Stimulated activated memory B cell treated with anti-CD40 and anti-IgM and Interleukin-4, amounts not matched to agents 10 μg/mL and 1 μg/mL and 100 μg/mL, for 72 hours (primary cell): Measurements from ENCODE around the gene CDA.
"Not testable (repeated sequence)": the region's sequence is repeated elsewhere in the genome, so short reads cannot be mapped to it uniquely, and the experiment has no call there.

ENCODE experiments used
- ATAC-seq: fragments of 150-1000 bp; cut with Tn5 transposase; 2 replicates; pipeline ENCODE4 v1.10.0; 2021
- H3K27ac Mint-ChIP-seq: one replicate; pipeline ENCODE4 v1.8.0; 2022; ENCODE audit warnings: mild to moderate bottlenecking, mixed read lengths
- H3K27me3 Mint-ChIP-seq: one replicate; pipeline ENCODE4 v1.8.0; 2022; ENCODE audit warnings: mixed read lengths
- H3K36me3 Mint-ChIP-seq: one replicate; pipeline ENCODE4 v1.8.0; 2022; ENCODE audit warnings: mixed read lengths
- H3K4me1 Mint-ChIP-seq: one replicate; pipeline ENCODE4 v1.8.0; 2022; ENCODE audit warnings: mixed read lengths
- H3K4me3 Mint-ChIP-seq: one replicate; pipeline ENCODE4 v1.8.0; 2022; ENCODE audit warnings: mild to moderate bottlenecking, moderate library complexity, mixed read lengths
- H3K9me3 Mint-ChIP-seq: one replicate; pipeline ENCODE4 v1.8.0; 2022; ENCODE audit warnings: mixed read lengths

CDA gene

GRCh38 chr1:20601129-20601825, 12.4 kb downstream of the CDA start:
- Mint-ChIP-seq H3K36me3 (no peaks in the 10 kb centered on the region), H3K27me3 (peaks cover 9% of the 10 kb centered on the region), H3K4me3 (no peak overlapping the region), H3K4me1 (no peaks in the 10 kb centered on the region), H3K9me3 (peaks cover 4% of the 10 kb centered on the region), H3K27ac (no peak overlapping the region)
- ATAC-seq, result no peak

GRCh38 chr1:20602851-20603450, 14.1 kb downstream of the CDA start:
- Mint-ChIP-seq H3K4me3 (no peak overlapping the region), H3K27me3 (peaks cover 9% of the 10 kb centered on the region), H3K27ac (no peak overlapping the region), H3K4me1 (no peaks in the 10 kb centered on the region), H3K9me3 (peaks cover 4% of the 10 kb centered on the region), H3K36me3 (no peaks in the 10 kb centered on the region)
- no peak for ATAC-seq

GRCh38 chr1:20603504-20604464, 14.9 kb downstream of the CDA start:
- Mint-ChIP-seq H3K9me3 (peaks cover 2% of the 10 kb centered on the region), H3K36me3 (no peaks in the 10 kb centered on the region), H3K27ac (no peak overlapping the region), H3K4me3 (no peak overlapping the region), H3K4me1 (no peaks in the 10 kb centered on the region), H3K27me3 (peaks cover 5% of the 10 kb centered on the region)
- ATAC-seq, result no peak

- no peaks in the 10 kb centered on the region for H3K4me1 Mint-ChIP-seq
- H3K36me3 Mint-ChIP-seq, result no peaks in the 10 kb centered on the region
- no peak overlapping the region for H3K4me3 Mint-ChIP-seq
- H3K27me3 Mint-ChIP-seq, result no peaks in the 10 kb centered on the region
- H3K9me3 Mint-ChIP-seq, result no peaks in the 10 kb centered on the region
- H3K27ac Mint-ChIP-seq, result no peak overlapping the region
- no peak for ATAC-seq
Observed at GRCh38 chr1:20604678-20605077, 15.8 kb downstream of the CDA start.

GRCh38 chr1:20606801-20607570, 18.1 kb downstream of the CDA start:
- not testable (repeated sequence) for H3K4me1 Mint-ChIP-seq, H3K9me3 Mint-ChIP-seq, H3K36me3 Mint-ChIP-seq, H3K4me3 Mint-ChIP-seq, H3K27me3 Mint-ChIP-seq, H3K27ac Mint-ChIP-seq, ATAC-seq

- no peaks in the 10 kb centered on the region for H3K4me1 Mint-ChIP-seq
- H3K27ac Mint-ChIP-seq, result no peak overlapping the region
- no peaks in the 10 kb centered on the region for H3K9me3 Mint-ChIP-seq
- ATAC-seq, result no peak
- H3K27me3 Mint-ChIP-seq, result peaks cover 17% of the 10 kb centered on the region
- no peaks in the 10 kb centered on the region for H3K36me3 Mint-ChIP-seq
- no peak overlapping the region for H3K4me3 Mint-ChIP-seq
Observed at GRCh38 chr1:20609541-20609940, 20.6 kb downstream of the CDA start.

- no peak overlapping the region for H3K4me3 Mint-ChIP-seq
- no peak for ATAC-seq
- H3K36me3 Mint-ChIP-seq, result no peaks in the 10 kb centered on the region
- no peaks in the 10 kb centered on the region for H3K4me1 Mint-ChIP-seq
- no peak overlapping the region for H3K27ac Mint-ChIP-seq
- H3K9me3 Mint-ChIP-seq, result no peaks in the 10 kb centered on the region
- H3K27me3 Mint-ChIP-seq, result peaks cover 21% of the 10 kb centered on the region
Observed at GRCh38 chr1:20610970-20611369, 22.1 kb downstream of the CDA start.

- Mint-ChIP-seq H3K27me3 (peaks cover 28% of the 10 kb centered on the region), H3K36me3 (no peaks in the 10 kb centered on the region), H3K4me1 (peaks cover 5% of the 10 kb centered on the region), H3K27ac (no peak overlapping the region), H3K4me3 (no peak overlapping the region), H3K9me3 (no peaks in the 10 kb centered on the region)
- no peak for ATAC-seq
Observed at GRCh38 chr1:20611652-20612051, 22.8 kb downstream of the CDA start.

GRCh38 chr1:20612221-20612746, 23.4 kb downstream of the CDA start:
- H3K4me1 Mint-ChIP-seq, result peaks cover 6% of the 10 kb centered on the region
- no peaks in the 10 kb centered on the region for H3K36me3 Mint-ChIP-seq
- no peak overlapping the region for H3K27ac Mint-ChIP-seq
- H3K4me3 Mint-ChIP-seq, result no peak overlapping the region
- peaks cover 28% of the 10 kb centered on the region for H3K27me3 Mint-ChIP-seq
- H3K9me3 Mint-ChIP-seq, result no peaks in the 10 kb centered on the region
- no peak for ATAC-seq

GRCh38 chr1:20614131-20614579, 25.3 kb downstream of the CDA start:
- ATAC-seq, result no peak
- no peaks in the 10 kb centered on the region for H3K9me3 Mint-ChIP-seq

GRCh38 chr1:20615946-20616846, 27.3 kb downstream of the CDA start:
- Mint-ChIP-seq H3K9me3 (no peaks in the 10 kb centered on the region), H3K36me3 (no peaks in the 10 kb centered on the region), H3K4me3 (no peak overlapping the region), H3K27ac (no peak overlapping the region), H3K4me1 (peaks cover 6% of the 10 kb centered on the region), H3K27me3 (peaks cover 28% of the 10 kb centered on the region)
- no peak for ATAC-seq

More at GRCh38 chr1:20614131-20614579, 25.3 kb downstream of the CDA start:
- Mint-ChIP-seq H3K27ac (no peak overlapping the region), H3K4me3 (no peak overlapping the region), H3K4me1 (peaks cover 6% of the 10 kb centered on the region), H3K36me3 (no peaks in the 10 kb centered on the region), H3K27me3 (peaks cover 28% of the 10 kb centered on the region)

GRCh38 chr1:20616847-20617487, 28.1 kb downstream of the CDA start:
- Mint-ChIP-seq H3K4me1 (peaks cover 6% of the 10 kb centered on the region), H3K27ac (no peak overlapping the region), H3K27me3 (peaks cover 27% of the 10 kb centered on the region), H3K36me3 (no peaks in the 10 kb centered on the region), H3K9me3 (no peaks in the 10 kb centered on the region), H3K4me3 (no peak overlapping the region)
- ATAC-seq, result no peak

- H3K4me1 Mint-ChIP-seq, result peaks cover 6% of the 10 kb centered on the region
- H3K9me3 Mint-ChIP-seq, result no peaks in the 10 kb centered on the region
- peaks cover 29% of the 10 kb centered on the region for H3K27me3 Mint-ChIP-seq
- ATAC-seq, result no peak
- no peak overlapping the region for H3K4me3 Mint-ChIP-seq
- no peak overlapping the region for H3K27ac Mint-ChIP-seq
- H3K36me3 Mint-ChIP-seq, result no peaks in the 10 kb centered on the region
Observed at GRCh38 chr1:20618550-20618949, 29.7 kb downstream of the CDA start.
